D341Med (cell line): ENCODE measurements around the gene HS6ST3.
"Not testable (repeated sequence)": the region's sequence is repeated elsewhere in the genome, so short reads cannot be mapped to it uniquely, and the experiment has no call there.

Source experiments
- DNase-seq: peaks from one replicate; pipeline ENCODE4 v3.0.0; 2012; ENCODE audit warnings: low spot score

HS6ST3 gene

DNA sequence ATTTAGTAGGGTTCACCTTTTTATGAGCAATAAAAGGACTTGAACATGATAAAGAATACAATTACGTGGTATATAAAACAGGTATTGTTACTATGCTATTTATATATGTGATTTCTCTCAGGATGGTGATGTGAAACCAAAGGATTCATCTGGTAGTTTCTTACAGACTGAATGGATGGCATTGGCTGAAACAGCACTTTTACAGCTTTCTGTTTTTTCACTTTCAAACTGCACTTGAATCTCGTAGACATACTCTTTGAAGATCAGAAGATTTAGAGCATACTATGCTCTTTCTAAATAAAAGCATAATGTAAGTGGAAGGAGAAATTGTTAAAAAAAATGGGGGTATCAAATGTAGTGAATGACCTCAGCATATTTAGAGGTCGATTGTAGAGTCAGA is 354.8 kb downstream of the HS6ST3 start:
- no peak for DNase-seq

DNA sequence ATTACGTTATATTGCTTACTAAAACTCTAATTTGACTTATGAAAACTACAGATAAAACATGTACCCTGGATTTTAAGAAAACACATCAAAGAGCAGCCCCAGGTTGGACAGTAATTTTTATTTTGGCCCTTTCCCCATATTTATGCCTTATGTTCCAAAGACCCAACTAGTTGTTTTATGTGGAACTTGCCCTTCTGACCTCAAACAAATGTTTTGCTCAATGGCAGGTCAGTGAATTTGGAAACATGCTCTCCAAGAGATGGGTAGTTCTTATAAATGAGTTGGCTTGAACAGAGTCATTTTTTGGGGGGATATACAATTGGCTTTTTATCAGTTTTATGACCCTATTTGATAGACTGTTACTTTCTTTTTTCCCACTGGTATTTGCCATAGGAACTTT is 360.0 kb downstream of the HS6ST3 start:
- no peak for DNase-seq

DNA sequence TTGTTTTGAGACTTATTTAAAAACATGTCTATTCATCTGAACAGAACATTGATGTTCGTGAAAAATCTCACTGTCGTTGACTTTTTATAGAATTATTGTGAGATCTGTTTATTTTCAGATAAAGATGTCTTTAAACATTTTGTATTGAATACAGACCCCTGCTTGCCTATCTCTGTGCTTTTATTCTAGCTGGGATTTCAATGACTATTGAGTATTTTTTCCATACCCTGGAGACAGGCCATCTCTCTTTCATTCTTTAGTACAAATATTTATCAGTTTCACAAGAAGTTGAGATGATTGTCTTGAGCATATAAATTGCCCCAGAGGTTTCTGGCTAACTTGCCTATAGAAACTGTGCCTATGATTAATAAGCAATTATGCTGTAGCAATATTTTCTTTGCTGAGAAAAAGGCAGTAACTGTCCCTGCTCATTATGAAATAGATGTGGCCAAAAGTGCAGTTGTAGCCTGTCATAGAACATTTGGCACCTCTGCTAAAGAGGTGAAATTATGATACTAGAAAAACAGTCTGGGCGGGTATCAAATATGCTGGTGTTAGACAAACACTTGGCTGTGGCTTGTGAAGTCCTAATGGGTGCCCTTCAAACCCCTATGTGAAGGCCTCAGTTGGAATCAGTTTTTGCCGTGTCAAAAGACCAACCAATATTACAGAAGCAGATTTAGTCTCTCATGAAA is 360.6 kb downstream of the HS6ST3 start:
- no peak for DNase-seq

DNA sequence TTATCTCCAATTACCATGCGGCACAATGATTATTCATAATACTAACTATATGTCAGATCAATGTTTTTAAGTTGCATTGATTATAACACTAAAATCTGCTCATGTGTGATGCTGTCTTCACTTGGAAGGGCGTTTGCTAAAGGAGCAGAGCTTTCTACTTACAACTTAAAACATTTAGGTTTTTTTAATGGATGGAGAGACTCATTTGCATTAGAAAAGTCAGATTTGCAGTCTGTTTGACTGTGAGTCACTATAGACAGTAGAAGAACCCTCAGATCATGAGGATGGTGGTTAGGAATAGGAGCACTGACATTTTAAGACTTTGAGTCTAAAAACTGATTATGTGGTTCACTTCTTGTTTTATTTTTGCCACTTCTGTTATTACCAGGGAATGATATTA is 364.6 kb downstream of the HS6ST3 start:
- DNase-seq, result no peak

DNA sequence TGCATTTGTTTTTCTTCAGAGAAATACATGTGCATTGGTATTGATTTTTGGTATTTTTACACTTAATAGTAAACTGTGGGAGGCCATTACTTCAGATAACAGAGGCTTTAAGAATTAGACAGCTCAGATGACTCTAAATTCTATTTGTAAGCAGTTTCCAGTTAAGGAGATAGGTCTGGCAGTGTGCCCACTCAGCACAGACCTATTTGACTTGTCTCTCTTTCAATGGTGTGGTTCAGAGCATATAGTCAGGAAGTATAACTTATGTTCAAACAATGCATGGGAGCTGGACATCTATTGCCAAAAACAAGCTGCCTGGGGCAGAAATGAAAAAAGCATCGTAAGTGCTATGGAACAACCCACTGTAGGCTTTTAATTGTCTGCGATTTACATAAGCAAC is 370.7 kb downstream of the HS6ST3 start:
- DNase-seq, result no peak

DNA sequence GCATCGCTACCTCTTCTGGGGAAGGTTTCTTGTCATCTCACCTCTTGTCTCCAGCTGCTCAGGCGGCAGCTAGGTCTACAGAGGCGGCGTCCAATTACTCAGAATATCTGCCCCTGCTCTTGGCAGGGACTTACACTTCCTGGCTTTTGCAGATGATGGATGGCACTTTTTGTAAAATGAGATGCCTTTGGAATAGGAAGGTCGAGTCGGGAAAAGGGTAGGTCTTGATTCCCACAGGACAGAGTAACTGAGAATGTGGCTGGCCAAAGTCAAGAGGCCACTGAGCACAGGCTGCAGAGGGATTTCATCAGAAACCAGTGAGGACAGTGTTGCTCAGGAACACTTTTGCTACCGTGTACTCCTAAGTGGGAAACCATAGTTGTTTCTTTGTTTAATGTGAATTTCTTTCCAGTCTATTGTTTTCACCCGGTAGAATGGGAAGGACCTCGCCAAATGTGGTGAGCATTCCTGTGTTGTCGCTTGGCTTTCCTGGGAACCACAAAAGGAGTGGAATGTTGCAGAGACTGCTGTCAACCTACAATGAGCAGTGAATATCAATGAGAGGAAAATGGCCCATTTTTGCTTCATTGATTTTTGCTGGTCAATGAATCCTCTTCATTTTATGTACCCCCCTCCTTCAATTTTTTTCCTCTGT is 383.7 kb downstream of the HS6ST3 start:
- no peak for DNase-seq

DNA sequence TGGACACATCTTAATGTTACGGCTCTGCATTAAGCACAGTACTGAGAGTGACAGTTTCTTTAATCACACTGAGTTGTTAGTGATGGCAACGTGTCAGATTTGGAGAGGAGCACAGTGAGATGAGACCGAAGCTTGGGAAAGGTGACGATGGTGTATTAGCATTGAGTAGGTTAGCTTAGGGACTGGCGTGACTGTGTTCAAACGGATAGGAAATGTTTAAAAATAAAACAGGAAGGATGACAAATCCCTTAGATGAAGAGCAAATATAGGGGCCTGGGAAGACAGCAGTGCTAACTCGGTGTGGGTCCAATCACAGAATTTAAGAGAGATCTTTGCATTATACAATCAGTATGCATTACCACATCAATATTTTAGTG is 384.3 kb downstream of the HS6ST3 start:
- no peak for DNase-seq

DNA sequence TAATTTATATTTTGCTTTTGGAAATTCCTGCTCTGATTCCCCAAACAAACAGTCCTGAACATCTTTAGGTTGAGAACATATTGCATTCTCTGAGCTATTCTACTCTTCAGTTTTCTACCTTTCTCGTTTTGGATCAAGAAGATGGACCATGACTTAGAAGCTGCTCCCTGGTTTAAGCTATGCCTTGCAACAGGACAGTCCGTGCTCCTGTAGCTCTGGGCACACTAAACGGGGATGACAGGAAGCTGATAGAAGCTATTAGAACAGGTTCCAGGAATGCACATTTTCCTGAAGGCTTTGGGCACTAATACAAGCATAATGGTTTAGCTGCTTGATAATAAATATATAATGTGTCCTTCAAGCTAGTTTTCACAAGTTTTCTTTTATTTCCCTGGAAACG is 385.2 kb downstream of the HS6ST3 start:
- DNase-seq, result no peak

DNA sequence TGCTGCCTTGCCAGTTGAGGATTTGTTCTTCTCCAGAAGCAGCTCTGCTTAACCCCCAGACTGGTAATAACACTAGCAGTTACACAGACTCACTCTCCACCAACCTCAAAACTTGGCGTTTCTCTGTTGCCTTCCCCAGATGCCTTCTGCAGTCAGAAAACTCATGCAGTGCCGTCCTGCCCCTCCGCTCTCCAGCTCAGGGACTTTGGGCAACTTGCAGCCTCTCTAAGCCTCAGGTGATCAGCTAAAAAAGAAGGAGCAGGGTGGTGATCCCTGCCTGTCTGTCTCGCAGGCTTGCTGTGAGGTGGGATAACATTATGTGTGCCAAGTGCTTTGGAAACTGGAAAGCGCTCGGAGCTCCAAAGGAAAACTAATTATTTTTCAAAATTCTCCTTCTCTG is 391.6 kb downstream of the HS6ST3 start:
- DNase-seq, result no peak

DNA sequence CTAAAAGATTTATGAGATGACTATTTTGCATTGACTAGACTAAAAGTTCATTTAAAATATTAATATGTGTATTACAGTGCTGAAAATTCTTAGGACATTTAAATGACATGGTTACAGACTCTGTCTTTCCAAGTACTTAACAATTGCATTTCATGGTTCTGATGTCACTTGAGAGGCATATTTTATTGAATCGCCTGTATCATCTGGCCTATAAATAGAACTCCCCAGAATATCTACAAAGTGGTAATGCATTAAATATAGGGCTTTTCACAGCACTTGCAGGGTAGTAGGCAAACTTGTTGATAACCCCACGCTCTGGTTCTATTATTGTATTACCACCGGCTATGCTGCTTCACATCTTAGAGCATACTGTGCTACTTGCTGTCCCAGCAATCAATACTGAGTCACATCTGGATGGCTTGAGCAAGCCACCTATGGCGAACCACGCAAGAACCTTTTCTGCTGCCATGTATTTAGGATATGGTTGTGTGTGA is 400.6 kb downstream of the HS6ST3 start:
- DNase-seq, result no peak

DNA sequence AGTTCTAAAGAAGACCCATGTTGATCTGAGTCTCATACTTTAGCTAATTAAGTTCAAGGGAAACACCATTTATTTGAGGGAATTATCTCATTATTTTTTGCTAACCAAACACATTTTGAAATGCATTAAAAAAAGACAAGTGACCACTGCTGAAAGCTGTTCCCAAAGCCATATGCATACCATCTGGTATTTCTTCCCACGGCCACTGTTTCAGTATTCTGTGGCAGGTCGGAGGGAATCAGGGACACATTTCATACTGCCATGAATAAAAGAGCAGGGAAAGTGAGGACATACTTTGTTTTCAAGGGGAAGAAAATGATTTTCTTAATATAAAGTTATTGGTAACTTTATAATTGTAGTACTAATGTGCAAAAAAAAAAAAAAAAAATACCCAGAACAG is 401.2 kb downstream of the HS6ST3 start:
- DNase-seq, result no peak

DNA sequence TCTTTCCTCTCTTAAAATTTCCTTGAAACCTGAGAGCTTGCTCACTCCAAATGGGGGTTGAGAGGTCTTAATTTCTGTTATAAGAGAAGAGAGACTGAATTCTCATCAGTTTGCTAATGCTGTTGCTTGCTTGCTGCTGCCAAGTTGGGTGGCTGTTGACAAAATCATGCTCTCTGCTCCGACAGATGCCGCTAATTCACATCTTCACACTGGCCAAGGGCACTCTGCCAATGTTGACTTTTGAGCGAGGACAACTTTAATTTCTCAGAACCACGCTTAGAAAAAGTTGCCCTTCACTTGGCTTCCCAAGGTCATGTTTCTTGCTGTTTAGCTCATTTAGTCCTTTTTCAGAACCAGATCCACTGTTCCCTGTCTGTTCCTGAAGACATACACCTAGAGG is 402.9 kb downstream of the HS6ST3 start:
- no peak for DNase-seq

DNA sequence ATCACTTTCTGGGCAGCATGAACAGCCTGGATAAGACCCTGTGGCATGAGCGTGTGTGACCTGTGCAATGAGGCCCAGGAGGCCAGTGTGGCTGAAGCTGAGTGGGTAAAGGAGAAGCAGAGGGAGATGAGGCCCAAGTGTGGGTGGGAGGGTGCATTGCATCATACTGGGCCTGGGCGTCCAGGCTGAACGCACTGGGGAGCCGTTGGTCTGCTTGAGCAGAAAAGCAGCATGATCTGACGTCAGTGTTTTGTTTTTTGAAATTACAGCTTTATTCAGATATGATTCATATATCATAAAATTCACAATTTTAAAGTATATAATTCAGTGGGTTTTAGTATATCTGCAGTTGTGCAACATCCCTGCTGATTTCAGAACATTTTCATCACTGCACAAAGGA is 409.7 kb downstream of the HS6ST3 start:
- no peak for DNase-seq

DNA sequence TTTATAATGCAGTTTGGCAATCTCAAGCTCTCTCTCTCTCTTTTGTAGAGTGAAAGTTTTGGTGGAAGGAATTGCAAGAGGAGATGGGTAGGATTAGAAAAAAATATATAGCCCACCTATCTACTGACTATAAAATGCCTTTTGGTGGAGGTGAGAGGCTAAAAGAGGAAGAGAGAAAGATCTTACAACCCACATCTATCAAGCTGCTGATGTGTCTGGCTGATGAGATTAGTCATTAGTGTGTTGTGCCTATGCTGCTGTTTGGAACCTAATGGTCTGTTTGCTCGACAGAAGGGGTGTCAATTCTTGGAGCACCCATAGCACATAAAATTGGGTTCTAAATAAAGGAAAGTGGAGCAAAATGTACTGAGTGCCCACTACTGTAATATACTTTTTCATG is 411.0 kb downstream of the HS6ST3 start:
- no peak for DNase-seq

DNA sequence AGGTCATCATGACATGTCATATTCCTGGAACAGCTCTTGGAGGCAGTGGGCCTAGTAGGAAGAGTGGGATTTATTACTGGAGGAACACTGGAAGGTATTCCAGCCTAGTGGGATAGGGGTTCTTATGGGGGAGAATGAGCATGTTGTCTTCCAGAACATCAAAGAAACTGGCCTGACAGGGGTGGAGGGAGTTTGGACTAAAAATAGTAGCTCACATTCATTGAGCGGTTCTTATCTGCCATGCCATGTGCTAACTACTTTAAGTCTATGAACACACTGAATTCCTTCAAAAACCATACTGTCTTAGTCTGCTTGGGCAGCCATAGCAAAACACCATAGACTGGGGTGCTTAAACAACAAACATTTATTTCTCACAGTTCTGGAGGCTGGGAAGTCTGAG is 413.6 kb downstream of the HS6ST3 start:
- DNase-seq, result no peak

DNA sequence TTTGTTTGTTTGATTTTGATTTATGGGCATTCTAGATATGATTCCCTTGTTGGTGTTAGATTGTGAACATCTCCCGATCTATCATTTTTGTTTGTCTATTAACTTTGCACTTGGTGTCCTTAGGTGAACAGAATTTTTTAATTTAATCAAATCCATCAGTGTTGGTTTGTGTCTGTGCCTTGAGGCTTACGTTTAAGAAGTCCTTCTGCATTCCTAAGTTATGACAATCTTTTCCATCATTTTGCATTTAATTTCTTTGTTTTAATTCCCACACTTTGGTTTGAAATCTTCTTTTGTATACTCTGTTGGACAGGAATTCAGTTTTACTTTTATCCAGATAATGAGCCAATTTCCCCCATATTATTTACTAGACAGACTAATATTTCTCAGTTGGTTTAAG is 421.7 kb downstream of the HS6ST3 start:
- no peak for DNase-seq

DNA sequence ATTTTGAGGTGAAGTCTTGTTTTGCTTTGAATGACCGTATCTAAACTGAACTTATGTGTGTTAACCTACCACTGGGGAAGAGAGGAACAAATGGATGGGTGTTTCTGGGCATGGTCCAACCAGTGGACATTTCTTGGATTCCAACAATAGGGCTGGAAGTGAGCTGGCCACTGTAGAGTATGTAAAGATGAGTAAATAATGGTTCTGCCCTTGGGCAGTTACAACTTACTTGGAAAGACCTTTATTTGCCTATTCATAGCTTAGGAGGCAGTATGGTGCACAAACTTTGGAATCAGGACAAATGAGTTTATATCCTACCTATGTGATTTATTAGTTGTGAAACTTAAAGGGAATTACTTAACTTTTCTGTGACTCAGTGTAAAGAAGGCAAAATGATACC is 429.5 kb downstream of the HS6ST3 start:
- DNase-seq, result no peak

DNA sequence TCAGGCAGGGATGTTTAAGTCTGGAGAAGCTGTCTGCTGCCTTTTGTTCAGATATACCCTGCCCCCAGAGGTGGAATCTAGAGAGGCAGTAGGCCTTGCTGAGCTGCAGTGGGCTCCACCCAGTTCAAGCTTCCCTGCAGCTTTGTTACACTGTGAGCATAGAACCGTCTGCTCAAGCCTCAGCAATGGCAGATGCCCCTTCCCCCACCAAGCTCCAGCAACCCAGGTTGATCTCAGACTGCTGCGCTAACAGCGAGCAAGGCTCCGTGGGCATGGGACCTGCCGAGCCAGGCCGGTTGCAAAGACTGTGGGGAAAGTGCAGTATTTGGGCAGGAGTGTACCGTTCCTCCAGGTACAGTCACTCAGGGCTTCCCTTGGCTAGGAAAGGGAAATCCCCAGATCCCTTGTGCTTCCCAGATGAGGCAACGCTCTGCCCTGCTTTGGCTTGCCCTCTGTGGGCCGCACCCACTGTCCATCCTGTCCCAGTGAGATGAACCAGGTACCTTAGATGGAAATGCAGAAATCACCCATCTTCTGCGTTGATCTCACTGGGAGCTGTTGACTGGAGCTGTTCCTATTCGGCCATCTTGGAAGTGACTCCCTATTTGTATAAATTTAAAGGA is 434.6 kb downstream of the HS6ST3 start:
- not testable (repeated sequence) for DNase-seq

DNA sequence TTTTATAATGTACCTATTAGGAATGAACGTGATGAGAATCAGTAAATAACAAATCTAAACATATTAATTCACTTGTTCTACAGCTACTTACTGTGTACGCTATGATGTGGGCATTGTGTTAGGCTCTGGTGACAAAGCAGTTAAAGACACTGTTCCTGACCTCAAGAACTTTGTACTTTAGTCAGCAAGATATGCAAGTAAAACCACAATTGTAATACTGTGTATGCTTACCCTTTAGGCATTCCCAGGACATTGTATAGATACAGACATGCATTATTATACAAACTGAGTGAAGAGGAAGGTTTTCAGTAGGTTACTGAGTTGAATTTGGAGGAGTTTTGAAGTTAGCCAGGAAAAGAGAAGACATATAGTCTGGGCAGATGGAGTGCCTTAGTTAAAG is 435.8 kb downstream of the HS6ST3 start:
- no peak for DNase-seq

DNA sequence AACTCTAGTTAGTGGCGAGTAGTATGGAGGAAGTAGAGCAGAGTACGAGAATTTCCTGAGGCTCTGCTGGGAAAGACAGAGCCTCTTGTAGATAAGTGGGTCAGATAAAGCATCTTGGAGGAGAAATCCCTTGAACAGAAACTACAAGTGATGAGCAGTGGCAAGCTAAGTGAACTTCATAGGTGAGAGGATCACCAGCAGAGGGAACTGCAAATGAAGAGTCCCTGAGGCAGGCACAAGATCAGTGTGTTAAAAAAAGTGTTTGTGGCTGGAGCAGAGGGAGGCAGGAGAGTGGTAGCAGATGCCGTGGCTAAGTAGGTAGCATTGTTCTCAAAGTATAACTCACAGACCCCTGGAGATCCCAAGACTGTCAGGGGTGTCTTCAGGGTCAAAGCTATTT is 437.6 kb downstream of the HS6ST3 start:
- no peak for DNase-seq

DNA sequence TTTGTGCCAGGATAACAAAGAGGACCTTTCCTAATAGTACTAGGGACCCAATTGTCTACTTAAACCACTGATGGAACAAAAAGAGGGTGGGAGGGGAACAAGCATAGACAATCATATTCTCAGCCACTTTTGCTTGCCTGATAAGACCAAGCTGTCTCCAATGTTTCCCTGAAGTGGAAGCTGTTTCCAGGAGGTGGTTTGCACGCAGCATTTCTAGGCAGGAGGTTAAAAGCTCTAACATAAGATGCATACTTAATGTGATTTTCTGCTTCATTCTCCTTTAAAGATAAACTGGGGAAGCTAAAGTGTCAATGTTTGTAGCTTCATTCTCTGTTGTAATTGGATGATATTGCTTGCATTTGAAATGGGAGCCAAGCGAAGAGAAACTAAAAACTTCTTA is 442.9 kb downstream of the HS6ST3 start:
- no peak for DNase-seq

DNA sequence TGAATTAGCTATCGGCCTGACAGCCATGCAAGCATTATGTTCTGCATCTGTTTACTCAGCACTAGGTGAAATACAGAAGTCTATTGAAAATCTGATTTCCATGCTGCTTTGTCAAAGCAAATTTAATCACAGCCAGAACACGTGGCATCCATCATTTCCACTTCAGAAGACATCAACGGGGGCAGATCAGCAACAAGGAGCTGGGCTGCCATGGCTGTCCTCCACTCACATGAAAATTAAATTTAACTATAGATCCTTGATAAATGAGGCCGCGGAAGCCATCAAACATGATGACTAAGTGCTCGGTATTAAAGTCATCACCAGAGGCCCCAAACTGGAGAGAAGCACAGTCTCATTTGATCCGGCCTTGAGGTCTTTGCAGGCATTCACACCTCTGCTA is 443.5 kb downstream of the HS6ST3 start:
- DNase-seq, result no peak

DNA sequence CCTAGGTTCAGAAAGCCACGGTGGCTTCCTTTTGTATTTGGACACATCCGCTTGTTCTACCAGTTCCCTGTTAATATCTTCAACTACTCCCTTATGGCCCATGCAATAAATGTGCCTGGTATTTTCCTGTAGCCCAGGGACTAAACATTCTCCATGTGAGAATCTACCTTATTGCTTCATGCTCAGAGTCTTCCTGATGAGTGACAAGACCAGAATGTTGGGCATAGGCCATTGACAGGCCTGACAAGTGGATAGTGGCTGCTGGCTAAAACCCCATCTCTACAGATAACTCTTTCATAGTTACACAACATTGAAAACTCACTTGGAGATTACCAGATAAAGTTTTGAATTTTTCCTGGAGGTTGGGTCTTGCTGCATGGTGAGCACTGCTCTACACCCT is 449.9 kb downstream of the HS6ST3 start:
- DNase-seq, result no peak

DNA sequence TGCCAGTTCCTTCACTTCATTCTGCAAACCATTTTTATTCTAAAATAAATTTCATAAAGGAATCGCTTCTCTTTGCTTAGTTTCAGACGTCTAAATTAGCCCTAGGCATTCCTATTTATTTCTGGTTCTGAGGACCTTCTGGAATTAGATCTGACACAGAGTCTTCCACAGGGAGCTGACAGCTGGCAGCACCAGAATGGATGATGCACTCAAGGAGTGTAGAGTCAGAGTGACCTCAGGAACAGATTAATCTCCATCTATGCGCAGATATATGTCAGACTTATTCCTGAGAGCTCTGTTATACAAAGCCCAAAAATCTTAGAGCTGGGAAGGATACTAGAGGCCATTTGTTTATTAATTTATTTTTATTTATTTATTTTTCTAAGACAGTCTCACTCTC is 450.8 kb downstream of the HS6ST3 start:
- DNase-seq, result no peak
